GM19025 (cell line): ENCODE data around the gene MAN2B2.
"Not testable (repeated sequence)": the region's sequence is repeated elsewhere in the genome, so short reads cannot be mapped to it uniquely, and the experiment has no call there.

ENCODE experiments used
- ATAC-seq: cut with Tn5 transposase; IDR thresholded peaks from one replicate; pipeline ENCODE4 v1.9.1; 2021; ENCODE audit warnings: mild to moderate bottlenecking, low read depth, moderate library complexity; ENCODE audit not compliant: unreplicated experiment

Gene MAN2B2

GRCh38 chr4:6634746-6635145 lies 59.8 kb downstream of the MAN2B2 start:
- no peak for ATAC-seq

- ATAC-seq, result no peak
Measured at GRCh38 chr4:6639137-6639680, 64.2 kb downstream of the MAN2B2 start.

GRCh38 chr4:6640292-6641163 lies 65.5 kb downstream of the MAN2B2 start, which contains the start of gene MRFAP1:
Gene MRFAP1, plus strand, starts transcription at chr4:6640685. Its CDS starts 178 bp downstream, at chr4:6640863.
- ATAC-seq, result peak; percentile 76

- ATAC-seq, result no peak
Measured at GRCh38 chr4:6641164-6641970, 66.4 kb downstream of the MAN2B2 start.

DNA sequence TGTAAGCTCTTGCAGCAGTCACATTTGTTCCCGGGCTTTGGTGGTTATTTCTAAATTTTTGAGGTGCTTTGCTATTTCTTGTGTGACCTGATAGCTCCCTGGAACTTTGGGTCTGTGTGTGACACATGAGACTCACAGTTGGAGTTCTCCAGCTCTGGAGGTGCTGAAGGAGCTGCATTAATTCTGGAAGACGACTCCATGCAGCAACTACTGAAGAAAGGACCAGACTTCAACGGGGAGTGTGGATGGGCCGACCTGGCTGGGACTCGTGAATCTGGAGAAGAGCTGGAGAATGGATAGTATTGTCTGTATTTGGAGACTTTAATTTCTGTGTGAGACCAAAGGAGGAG lies 67.0 kb downstream of the MAN2B2 start:
- no peak for ATAC-seq

GRCh38 chr4:6643141-6643847 lies 68.3 kb downstream of the MAN2B2 start:
- ATAC-seq, result no peak

DNA sequence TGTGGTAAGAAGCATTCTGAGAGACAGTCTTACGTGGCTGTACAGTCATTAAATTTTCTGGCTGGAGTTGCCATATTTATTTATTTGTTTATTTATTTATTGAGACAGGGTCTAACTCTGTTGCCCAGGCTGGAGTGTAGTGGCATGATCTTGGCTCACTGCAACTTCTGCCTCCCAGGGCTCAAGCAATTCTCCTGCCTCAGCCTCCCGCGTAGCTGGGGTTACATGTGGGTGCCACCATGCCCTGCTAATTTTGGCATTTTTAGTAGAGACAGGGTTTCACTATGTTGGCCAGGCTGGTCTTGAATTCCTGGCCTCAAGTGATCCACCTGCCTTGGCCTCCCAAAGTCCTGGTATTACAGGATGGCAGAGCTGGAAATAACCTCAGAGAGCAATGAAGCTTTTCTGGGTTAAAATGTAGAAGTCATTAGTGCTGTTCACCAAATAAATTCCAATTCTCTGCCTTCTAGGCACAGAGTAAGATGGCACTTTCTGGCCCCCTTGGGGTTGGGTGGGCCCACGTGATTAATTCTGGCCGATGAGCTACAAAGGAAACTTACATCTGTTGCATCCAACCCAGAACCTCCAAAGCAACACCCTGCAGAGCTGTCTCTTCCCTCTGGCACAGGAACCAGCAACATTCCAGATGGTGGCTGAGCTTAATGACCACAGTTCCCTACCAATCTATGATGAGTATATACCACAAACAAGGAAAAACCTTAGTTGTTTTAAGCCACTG lies 70.0 kb downstream of the MAN2B2 start:
- no peak for ATAC-seq

DNA sequence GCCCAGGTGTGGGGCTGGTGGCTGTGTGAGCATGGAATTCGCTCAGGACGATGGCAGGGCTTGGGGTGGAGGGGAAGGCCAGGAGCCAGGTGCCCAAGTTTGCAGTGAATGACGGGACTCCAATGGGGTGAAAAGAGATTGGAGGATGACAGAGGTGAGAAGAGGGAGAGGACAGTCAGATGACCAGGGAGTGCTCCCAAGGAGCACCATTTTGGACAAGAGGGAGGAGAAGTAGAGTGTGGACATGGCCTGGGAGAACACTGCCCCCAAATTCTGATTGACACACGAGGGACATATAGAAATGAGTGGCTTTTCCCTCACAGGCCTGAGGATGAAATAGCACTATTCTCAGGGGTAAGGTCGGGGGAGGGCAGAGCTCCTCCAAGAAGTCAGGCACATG lies 72.2 kb downstream of the MAN2B2 start:
- no peak for ATAC-seq

GRCh38 chr4:6647582-6648230 lies 72.7 kb downstream of the MAN2B2 start:
- no peak for ATAC-seq

DNA sequence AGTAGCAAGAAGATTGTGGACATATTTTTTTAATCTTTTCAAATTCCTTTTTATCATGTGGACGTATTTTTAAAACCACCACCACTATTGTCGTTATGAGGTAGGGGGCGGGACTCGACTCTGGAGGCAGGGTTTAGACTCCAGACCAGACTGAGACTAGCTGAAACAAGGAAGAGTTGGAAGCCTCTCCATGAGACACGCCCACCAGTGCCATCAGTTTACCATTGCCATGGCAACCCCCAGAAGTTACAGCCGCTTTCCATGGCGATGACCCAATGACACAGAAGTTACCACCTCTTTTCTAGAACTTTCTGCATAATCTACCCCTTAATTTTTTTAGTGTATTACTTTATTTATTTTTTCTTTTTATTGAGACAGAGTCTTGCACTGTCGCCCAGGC lies 74.2 kb downstream of the MAN2B2 start:
- no peak for ATAC-seq

DNA sequence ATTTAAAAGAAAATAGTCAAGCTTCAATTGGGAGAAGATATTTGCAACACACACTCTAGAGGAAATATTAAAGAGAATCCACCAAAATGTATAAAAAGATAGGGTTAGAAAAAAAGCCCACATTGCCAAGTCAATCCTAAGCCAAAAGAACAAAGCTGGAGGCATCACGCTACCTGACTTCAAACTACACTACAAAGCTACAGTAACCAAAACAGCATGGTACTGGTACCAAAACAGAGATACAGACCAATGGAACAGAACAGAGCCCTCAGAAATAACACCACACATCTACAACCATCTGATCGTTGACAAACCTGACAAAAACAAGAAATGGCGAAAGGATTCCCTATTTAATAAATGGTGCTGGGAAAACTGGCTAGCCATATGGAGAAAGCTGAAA lies 79.2 kb downstream of the MAN2B2 start:
- not testable (repeated sequence) for ATAC-seq

DNA sequence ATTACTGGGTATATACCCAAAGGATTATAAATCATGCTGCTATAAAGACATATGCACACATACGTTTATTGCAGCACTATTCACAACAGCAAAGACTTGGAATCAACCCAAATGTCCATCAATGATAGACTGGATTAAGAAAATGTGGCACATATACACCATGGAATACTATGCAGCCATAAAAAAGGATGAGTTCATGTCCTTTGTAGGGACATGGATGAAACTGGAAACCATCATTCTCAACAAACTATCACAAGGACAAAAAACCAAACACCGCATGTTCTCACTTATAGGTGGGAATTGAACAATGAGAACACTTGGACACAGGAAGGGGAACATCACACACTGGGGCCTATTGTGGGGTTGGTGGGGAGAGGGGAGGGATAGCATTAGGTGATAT lies 80.3 kb downstream of the MAN2B2 start:
- not testable (repeated sequence) for ATAC-seq

DNA sequence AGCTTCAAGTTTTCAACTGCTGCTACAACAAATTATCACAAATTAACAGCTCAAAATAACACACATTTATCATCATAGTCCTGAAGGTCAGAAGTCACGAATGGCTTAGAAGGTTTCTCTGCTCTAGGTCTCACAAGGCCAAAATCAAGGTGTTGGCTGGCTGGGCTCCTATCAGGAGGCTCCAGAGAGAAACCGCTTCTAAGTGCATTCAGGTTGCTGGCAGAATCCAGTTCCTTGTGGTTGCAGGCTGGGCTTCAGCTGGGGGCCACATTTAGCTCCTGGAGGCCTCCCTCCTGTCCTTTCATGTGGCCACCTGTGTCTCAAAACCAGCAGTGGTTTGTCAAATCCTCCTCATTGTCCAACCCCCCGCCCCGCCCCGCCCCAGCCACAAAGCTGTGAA lies 80.9 kb downstream of the MAN2B2 start:
- no peak for ATAC-seq

DNA sequence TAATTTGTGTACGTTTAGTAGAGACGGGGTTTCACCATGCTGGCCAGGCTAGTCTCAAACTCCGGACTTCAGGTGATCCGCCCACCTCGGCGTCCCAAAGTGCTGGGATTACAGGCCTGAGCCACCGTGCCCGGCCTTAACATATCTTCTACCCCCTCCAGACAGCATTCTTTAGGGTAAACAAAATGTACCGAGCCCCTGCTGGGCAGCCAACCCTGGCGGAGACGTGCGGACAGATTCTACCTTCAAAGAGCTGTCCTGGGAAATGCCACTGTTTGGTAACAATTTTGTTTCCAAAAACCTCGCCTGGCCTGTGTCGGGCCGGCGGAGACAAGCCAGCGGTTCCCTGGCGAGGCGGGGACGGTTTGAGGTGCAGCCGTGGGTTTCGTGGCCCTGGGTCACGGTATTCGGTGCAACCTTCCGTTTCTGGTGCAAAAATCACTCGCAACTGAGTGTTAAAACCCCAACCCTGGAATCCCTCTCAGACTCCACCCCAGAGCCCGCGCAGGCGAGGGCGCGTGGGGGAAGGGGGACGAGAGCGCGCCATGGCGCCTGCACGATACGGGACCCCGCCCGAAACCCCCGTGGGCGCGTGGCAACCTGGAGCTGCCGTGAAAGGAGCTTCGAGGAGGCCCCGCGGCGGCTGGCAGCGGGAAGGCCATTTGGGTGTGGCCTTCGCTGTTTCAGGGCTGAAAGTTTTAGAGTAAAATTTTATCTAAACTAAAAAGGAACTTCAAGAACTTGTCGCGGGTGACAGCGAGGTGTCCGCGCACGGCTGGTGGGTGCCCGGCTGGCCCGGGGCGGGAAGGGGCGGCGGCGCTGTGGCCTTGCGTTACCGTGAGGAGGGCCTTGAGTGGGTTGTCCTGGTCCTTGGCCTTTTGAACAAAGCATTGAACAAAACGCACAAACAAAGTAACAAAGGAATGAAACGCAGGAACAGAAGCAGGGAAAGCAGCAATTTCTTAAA lies 82.5 kb downstream of the MAN2B2 start:
- ATAC-seq, result no peak

- no peak for ATAC-seq
Measured at GRCh38 chr4:6658209-6658595, 83.2 kb downstream of the MAN2B2 start.

GRCh38 chr4:6658597-6659075 lies 83.6 kb downstream of the MAN2B2 start:
- ATAC-seq, result no peak

DNA sequence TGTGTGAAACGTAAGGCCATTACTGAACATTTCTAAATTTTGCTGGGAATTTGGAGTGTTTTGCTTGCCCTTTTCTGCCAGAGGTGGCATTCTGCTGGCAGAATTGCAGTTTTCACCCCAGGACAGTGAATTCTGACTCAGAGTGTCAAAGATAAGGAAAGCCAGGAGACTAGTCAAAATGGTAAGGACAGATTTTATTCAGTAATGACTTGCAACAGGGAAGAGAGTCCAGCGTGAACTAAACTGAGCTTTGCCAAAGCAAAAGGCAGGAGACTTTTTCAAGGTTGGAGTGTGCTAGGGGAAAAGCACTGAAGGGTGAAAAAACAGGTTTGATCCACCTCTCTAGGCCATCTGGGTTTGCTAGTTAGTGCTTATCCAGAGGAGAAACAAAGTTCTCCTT lies 84.9 kb downstream of the MAN2B2 start:
- no peak for ATAC-seq

DNA sequence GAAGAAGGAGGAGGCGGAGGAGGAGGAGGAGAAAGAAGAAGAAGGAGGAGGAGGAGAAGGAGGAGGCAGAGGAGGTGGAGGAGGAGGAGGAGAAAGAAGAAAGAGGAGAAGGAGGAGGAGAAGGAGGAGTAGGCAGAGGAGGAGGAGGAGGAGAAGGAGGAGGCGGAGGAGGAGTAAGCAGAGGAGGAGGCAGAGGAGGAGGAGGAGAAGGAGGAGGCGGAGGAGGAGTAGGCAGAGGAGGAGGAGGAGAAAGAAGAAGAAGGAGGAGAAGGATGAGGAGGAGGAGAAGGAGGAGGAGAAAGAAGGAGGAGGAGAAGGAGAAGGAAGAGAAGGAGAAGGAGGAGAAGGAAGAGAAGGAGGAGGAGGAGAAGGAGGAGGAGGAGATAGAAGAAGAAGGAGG lies 85.4 kb downstream of the MAN2B2 start:
- no peak for ATAC-seq
